HepG2 (cell line): ENCODE results near the gene TSGA10IP. TPM values are rescaled to one million over a fixed set of nuclear protein-coding genes. Genes with fewer than 3 reads are reported as not detected.

Experiments
- AKAP8 ChIP-seq: sonication (generic); formaldehyde crosslinking; IDR thresholded peaks from 2 replicates; pipeline ENCODE4 v1.5.1; 2020; ENCODE audit warnings: mild to moderate bottlenecking, missing genetic modification reagents
- CREM ChIP-seq, 2 experiments: sonication (generic) in 1 of 2; formaldehyde crosslinking in 1 of 2; IDR thresholded peaks; 2 replicates each; pipeline versions ENCODE4 v1.4.0 to v1.6.1; 2016 to 2020; ENCODE audit warnings: antibody characterized with exemption in 1 of 2, mild to moderate bottlenecking in 1 of 2, missing genetic modification reagents in 1 of 2
- DNMT1 ChIP-seq: sonication (generic); formaldehyde crosslinking; IDR thresholded peaks from 2 replicates; pipeline ENCODE4 v1.5.1; 2020; ENCODE audit warnings: mild to moderate bottlenecking, missing genetic modification reagents
- EP300 ChIP-seq, 3 experiments: sonication (generic) in 1 of 3; formaldehyde crosslinking in 1 of 3; IDR thresholded peaks; 2 replicates each; pipeline versions ENCODE4 v1.5.1 to v1.6.1; 2011 to 2020; ENCODE audit warnings: low read depth in 2 of 3, low read length in 2 of 3, borderline replicate concordance in 1 of 3, improper control_type of control experiment in 1 of 3, mild to moderate bottlenecking in 1 of 3, missing genetic modification reagents in 1 of 3, moderate library complexity in 1 of 3
- FOXK1 ChIP-seq: sonication (generic); formaldehyde crosslinking; IDR thresholded peaks from 2 replicates; pipeline ENCODE4 v1.4.0; 2020; ENCODE audit warnings: low read depth, missing genetic modification reagents, borderline replicate concordance
- GATA4 ChIP-seq: sonication (generic); IDR thresholded peaks from 2 replicates; pipeline ENCODE4 v1.6.1; 2016; ENCODE audit warnings: antibody characterized with exemption, low read depth, borderline replicate concordance
- MTF2 ChIP-seq: sonication (generic); formaldehyde crosslinking; IDR thresholded peaks from 2 replicates; pipeline ENCODE4 v1.5.0; 2020; ENCODE audit warnings: missing genetic modification reagents, borderline replicate concordance
- RAD51 ChIP-seq: fragments of 450-650 bp; IDR thresholded peaks from 2 replicates; pipeline ENCODE4 v1.6.1; 2016; ENCODE audit warnings: borderline replicate concordance
- TCF12 ChIP-seq, 2 experiments: fragments of 450-650 bp in 1 of 2; sonication (generic) in 1 of 2; formaldehyde crosslinking in 1 of 2; IDR thresholded peaks; 2 replicates each; pipeline versions ENCODE4 v1.6.1 to v1.8.0; 2017 to 2022; ENCODE audit warnings: antibody characterized with exemption in 1 of 2, mild to moderate bottlenecking in 1 of 2, missing genetic modification reagents in 1 of 2, moderate library complexity in 1 of 2
- XRCC5 ChIP-seq: fragments of 200-400 bp; formaldehyde crosslinking; optimal IDR thresholded peaks from 2 replicates; pipeline ENCODE3; 2017; ENCODE audit warnings: mild to moderate bottlenecking, low read length
- ZNF589 ChIP-seq: sonication (generic); formaldehyde crosslinking; conservative IDR thresholded peaks from 2 replicates; pipeline ENCODE4 v1.8.0; 2022; ENCODE audit warnings: mild to moderate bottlenecking, moderate library complexity, missing genetic modification reagents
- ZNF629 ChIP-seq: sonication (generic); formaldehyde crosslinking; conservative IDR thresholded peaks from 2 replicates; pipeline ENCODE4 v1.5.0; 2020; ENCODE audit warnings: missing genetic modification reagents
- ZNF782 ChIP-seq: sonication (generic); formaldehyde crosslinking; IDR thresholded peaks from 2 replicates; pipeline ENCODE4 v1.4.0; 2020; ENCODE audit warnings: missing genetic modification reagents, mild to moderate bottlenecking, borderline replicate concordance
- ZNF879 ChIP-seq: sonication (generic); formaldehyde crosslinking; IDR thresholded peaks from 2 replicates; pipeline ENCODE4 v1.8.1; 2023; ENCODE audit warnings: missing genetic modification reagents
- polyA plus RNA-seq, 8 experiments: library from polyadenylated mRNA; depleted of rRNA in 3 of 8; stranded (reverse) in 7 of 8; unstranded in 1 of 8; fragments of >200 nt; fragmentation: Illumina TruSeq in 4 of 8; extraction: Trizol in 4 of 8; gene quantifications; 2 replicates each; pipeline versions ENCODE4 v1.2.1 to v1.2.3, GENCODE V29; 2011 to 2016; ENCODE audit warnings: low read depth in 4 of 8, missing spikeins in 1 of 8, mixed read lengths in 1 of 8; ENCODE audit not compliant: insufficient read depth in 1 of 8
- total RNA-seq, 5 experiments: library from RNA; depleted of rRNA; stranded (reverse); fragments of >200 nt; fragmentation: Illumina TruSeq; extraction: Trizol; gene quantifications; 2 replicates each; pipeline ENCODE4 v1.2.3, GENCODE V29; 2016; ENCODE audit warnings: low read depth in 1 of 5
- TF ChIP-seq, protein P1 (sequence below): sonication (generic); formaldehyde crosslinking; conservative IDR thresholded peaks from 2 replicates; pipeline ENCODE4 v1.4.0; 2020; ENCODE audit warnings: missing genetic modification reagents
- TF ChIP-seq, protein P2 (sequence below): sonication (generic); formaldehyde crosslinking; IDR thresholded peaks from 2 replicates; pipeline ENCODE4 v1.4.0; 2020; ENCODE audit warnings: missing genetic modification reagents
- TF ChIP-seq, protein P3 (sequence below): sonication (generic); formaldehyde crosslinking; IDR thresholded peaks from 2 replicates; pipeline ENCODE4 v1.5.1; 2020; ENCODE audit warnings: mild to moderate bottlenecking, missing genetic modification reagents
- TF ChIP-seq, protein P4 (sequence below): sonication (generic); formaldehyde crosslinking; IDR thresholded peaks from 2 replicates; pipeline ENCODE4 v1.5.0; 2020; ENCODE audit warnings: mild to moderate bottlenecking, missing genetic modification reagents, borderline replicate concordance

The TSGA10IP gene
- total and polyA plus RNA-seq, 2 of the 13 experiments (the other 11 are each of a cell fraction or from before 2014, with no cell fraction given): not detected

DNA sequence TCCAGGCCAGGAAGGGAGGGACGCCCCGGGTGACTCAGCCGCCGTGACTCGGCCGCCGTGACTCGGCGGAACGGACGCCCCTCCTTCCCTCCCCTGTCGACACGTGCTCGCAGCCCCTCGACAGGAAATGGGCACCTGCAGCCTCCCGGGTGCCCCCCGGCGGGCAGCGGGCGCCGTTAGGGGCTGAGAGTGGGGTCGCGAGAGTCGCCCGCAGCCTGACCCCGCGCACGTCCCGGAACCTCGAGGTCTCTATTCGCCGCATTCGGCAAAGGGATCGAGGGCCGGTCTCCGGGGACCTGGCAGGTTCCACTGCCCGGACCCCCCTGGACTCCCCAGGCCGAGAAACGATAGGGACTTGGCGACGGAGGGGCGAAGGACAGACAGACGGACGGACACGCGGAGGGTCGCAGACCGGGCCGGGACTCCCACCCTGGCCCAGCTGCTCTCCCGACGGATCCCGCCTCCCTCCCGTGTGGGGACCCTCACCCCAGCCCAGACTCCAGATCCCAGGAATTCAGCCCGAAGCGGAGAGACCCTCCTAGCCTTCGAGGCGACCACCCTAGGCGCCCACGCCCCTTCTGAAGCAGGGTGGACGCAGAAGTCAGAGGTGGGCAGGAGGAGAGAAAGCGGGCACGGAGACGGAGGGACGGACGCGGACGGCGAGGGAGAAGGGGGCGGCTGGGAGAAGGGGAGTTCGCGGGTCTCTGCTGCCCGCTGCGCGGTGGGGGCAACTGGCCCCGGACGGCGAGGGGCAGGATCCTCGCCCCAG, 45.7 kb upstream of the TSGA10IP start (continued):
- TF ChIP-seq, protein P1, sequence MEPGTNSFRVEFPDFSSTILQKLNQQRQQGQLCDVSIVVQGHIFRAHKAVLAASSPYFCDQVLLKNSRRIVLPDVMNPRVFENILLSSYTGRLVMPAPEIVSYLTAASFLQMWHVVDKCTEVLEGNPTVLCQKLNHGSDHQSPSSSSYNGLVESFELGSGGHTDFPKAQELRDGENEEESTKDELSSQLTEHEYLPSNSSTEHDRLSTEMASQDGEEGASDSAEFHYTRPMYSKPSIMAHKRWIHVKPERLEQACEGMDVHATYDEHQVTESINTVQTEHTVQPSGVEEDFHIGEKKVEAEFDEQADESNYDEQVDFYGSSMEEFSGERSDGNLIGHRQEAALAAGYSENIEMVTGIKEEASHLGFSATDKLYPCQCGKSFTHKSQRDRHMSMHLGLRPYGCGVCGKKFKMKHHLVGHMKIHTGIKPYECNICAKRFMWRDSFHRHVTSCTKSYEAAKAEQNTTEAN (CRISPR knock-in tag): no peak
- peak; percentile 90; the same call in 1 of the 2 replicates for TF ChIP-seq ZNF589
- no peak for TF ChIP-seq EP300 (IDR thresholded peaks at IDR 0.05; ENCODE audit: low read depth in 2 of 2, low read length in 2 of 2)
- TF ChIP-seq EP300 (CRISPR knock-in tag; IDR thresholded peaks at IDR 0.05; ENCODE audit: borderline replicate concordance): peak; percentile 41; the same call in 1 of the 2 replicates
- no peak for TF ChIP-seq RAD51
- TF ChIP-seq, protein P2, sequence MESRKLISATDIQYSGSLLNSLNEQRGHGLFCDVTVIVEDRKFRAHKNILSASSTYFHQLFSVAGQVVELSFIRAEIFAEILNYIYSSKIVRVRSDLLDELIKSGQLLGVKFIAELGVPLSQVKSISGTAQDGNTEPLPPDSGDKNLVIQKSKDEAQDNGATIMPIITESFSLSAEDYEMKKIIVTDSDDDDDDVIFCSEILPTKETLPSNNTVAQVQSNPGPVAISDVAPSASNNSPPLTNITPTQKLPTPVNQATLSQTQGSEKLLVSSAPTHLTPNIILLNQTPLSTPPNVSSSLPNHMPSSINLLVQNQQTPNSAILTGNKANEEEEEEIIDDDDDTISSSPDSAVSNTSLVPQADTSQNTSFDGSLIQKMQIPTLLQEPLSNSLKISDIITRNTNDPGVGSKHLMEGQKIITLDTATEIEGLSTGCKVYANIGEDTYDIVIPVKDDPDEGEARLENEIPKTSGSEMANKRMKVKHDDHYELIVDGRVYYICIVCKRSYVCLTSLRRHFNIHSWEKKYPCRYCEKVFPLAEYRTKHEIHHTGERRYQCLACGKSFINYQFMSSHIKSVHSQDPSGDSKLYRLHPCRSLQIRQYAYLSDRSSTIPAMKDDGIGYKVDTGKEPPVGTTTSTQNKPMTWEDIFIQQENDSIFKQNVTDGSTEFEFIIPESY (CRISPR knock-in tag): no peak; the same call in 1 of the 2 replicates
- TF ChIP-seq DNMT1 (CRISPR knock-in tag): no peak
- no peak for TF ChIP-seq GATA4
- TF ChIP-seq MTF2 (CRISPR knock-in tag): no peak
- TF ChIP-seq TCF12 (IDR thresholded peaks at IDR 0.05): no peak
- no peak for TF ChIP-seq TCF12 (CRISPR knock-in tag; IDR thresholded peaks at IDR 0.05)
- no peak for TF ChIP-seq FOXK1
- no peak for TF ChIP-seq AKAP8
- TF ChIP-seq, protein P3, sequence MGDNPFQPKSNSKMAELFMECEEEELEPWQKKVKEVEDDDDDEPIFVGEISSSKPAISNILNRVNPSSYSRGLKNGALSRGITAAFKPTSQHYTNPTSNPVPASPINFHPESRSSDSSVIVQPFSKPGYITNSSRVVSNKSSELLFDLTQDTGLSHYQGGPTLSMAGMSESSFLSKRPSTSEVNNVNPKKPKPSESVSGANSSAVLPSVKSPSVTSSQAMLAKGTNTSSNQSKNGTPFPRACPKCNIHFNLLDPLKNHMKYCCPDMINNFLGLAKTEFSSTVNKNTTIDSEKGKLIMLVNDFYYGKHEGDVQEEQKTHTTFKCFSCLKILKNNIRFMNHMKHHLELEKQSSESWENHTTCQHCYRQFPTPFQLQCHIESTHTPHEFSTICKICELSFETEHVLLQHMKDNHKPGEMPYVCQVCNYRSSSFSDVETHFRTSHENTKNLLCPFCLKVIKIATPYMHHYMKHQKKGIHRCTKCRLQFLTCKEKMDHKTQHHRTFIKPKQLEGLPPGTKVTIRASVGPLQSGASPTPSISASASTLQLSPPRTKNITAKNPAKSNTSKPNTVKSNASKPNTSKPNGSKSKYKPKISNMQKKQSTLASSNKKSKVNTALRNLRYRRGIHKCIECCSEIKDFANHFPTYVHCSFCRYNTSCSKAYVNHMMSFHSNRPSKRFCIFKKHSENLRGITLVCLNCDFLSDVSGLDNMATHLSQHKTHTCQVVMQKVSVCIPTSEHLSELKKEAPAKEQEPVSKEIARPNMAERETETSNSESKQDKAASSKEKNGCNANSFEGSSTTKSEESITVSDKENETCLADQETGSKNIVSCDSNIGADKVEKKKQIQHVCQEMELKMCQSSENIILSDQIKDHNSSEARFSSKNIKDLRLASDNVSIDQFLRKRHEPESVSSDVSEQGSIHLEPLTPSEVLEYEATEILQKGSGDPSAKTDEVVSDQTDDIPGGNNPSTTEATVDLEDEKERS: no peak
- TF ChIP-seq XRCC5: no peak
- no peak for TF ChIP-seq ZNF782 (CRISPR knock-in tag)
- TF ChIP-seq ZNF629 (CRISPR knock-in tag): no peak
- TF ChIP-seq ZNF879 (CRISPR knock-in tag): peak; percentile 70; the same call in 1 of the 2 replicates
- TF ChIP-seq, protein P4, sequence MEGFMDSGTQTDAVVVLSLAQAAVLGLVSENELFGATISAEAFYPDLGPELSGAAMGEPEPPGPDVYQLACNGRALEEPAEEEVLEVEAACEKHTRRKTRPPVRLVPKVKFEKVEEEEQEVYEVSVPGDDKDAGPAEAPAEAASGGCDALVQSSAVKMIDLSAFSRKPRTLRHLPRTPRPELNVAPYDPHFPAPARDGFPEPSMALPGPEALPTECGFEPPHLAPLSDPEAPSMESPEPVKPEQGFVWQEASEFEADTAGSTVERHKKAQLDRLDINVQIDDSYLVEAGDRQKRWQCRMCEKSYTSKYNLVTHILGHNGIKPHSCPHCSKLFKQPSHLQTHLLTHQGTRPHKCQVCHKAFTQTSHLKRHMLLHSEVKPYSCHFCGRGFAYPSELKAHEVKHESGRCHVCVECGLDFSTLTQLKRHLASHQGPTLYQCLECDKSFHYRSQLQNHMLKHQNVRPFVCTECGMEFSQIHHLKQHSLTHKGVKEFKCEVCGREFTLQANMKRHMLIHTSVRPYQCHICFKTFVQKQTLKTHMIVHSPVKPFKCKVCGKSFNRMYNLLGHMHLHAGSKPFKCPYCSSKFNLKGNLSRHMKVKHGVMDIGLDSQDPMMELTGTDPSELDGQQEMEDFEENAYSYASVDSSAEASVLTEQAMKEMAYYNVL (CRISPR knock-in tag): no peak; the same call in 1 of the 2 replicates
- no peak for TF ChIP-seq CREM (IDR thresholded peaks at IDR 0.05)
- no peak for TF ChIP-seq CREM (CRISPR knock-in tag; IDR thresholded peaks at IDR 0.05)
